Right cardiac atrium (tissue), 5 donors: ENCODE data around the gene KCNK10. TPM values are rescaled to one million over a fixed set of nuclear protein-coding genes. Genes with fewer than 3 reads are reported as not detected.

ENCODE experiments used
- ATAC-seq, 2 donors: fragments of 200-7000 bp; cut with Tn5 transposase; one replicate each; pipeline versions ENCODE4 v1.8.0 to v1.9.1; 2020; ENCODE audit warnings: moderate library complexity in 2 of 2, mild to moderate bottlenecking in 1 of 2
- DNase-seq, 3 donors: peaks; one replicate each; pipeline ENCODE4 v3.0.0-alpha.2; 2020
- H3K27ac ChIP-seq: one replicate; pipeline ENCODE4 v1.5.1; 2013; ENCODE audit warnings: mild to moderate bottlenecking, low read length, control low read depth, moderate library complexity
- H3K27me3 ChIP-seq: one replicate; pipeline ENCODE4 v1.6.1; 2013; ENCODE audit not compliant: control insufficient read depth, insufficient read depth
- H3K4me1 ChIP-seq: one replicate; pipeline ENCODE4 v1.6.1; 2013; ENCODE audit warnings: low read length; ENCODE audit not compliant: control insufficient read depth, insufficient read depth
- H3K4me3 ChIP-seq: one replicate; pipeline ENCODE4 v1.5.1; 2013; ENCODE audit warnings: low read length, control low read depth
- H3K9me3 ChIP-seq: one replicate; pipeline ENCODE4 v1.6.1; 2013; ENCODE audit warnings: low read length; ENCODE audit not compliant: control insufficient read depth
- WGBS: extraction: QIAGEN DNeasy Blood & Tissue Kit; methylation state at CpG from one replicate; pipeline ENCODE4 v1.1.7; 2013; 5-methylcytosine and 5-hydroxymethylcytosine counted together
- intact Hi-C, 4 donors: fragments of 100-400 bp; cut with DNase I; formaldehyde crosslinking; loops; one replicate each; pipeline versions ENCODE4 v1.11.0 to v1.14.0; 2022 to 2023
- polyA plus RNA-seq: library from polyadenylated mRNA; stranded (reverse); fragments of 200-250 nt; gene quantifications from one replicate; pipeline ENCODE4 v1.2.3, GENCODE V29; 2013
- total RNA-seq, 4 donors: library from RNA; stranded (reverse); fragmentation: NEBNext Ultra II Directional; extraction: Animal tissue kit (Norgen Biotek cat#: 25700); gene quantifications; one replicate each; pipeline ENCODE4 v1.2.1, GENCODE V29; 2021
- donor health status: healthy with polysubstance abuse.
- donor health status: DM: no; HTN: yes; CAD: no.
- donor health status: DM: no; HTN: no; CAD: no.
- donor health status: DM: no; HTN: yes; CAD: no; lungs with severe emphysema.
- donor health status: DM: yes; HTN: yes; CAD: no.

Gene KCNK10
- total and polyA plus RNA-seq, 5 donors, result not detected

- no peak overlapping the region for H3K27ac ChIP-seq
- H3K4me3 ChIP-seq, result no peak overlapping the region
- WGBS, result 52% methylated on average over 4 of the region's 4 CpGs
- DNase-seq, result no peak
- no peak for ATAC-seq
- H3K27me3 ChIP-seq, result no peaks in the 10 kb centered on the region
- intact Hi-C loops, result no loop called here
- H3K4me1 ChIP-seq, result no peaks in the 10 kb centered on the region
- H3K9me3 ChIP-seq, result no peaks in the 10 kb centered on the region
Observed at GRCh38 chr14:88296351-88296750, 26.7 kb downstream of the KCNK10 start.

GRCh38 chr14:88289996-88290395, 33.1 kb downstream of the KCNK10 start:
- H3K27ac ChIP-seq, result no peak overlapping the region
- no peaks in the 10 kb centered on the region for H3K4me1 ChIP-seq
- peaks cover 3% of the 10 kb centered on the region for H3K9me3 ChIP-seq
- H3K4me3 ChIP-seq, result no peak overlapping the region
- WGBS, result 82% methylated on average over 3 of the region's 3 CpGs
- no peaks in the 10 kb centered on the region for H3K27me3 ChIP-seq
- intact Hi-C loops, result no loop called here
- DNase-seq (no peak), ATAC-seq (no peak)

- DNase-seq (no peak), ATAC-seq (no peak)
- intact Hi-C loops, result no loop called here
- H3K4me3 ChIP-seq, result no peak overlapping the region
- H3K27ac ChIP-seq, result no peak overlapping the region
- H3K4me1 ChIP-seq, result no peaks in the 10 kb centered on the region
- no peaks in the 10 kb centered on the region for H3K27me3 ChIP-seq
- peaks cover 3% of the 10 kb centered on the region for H3K9me3 ChIP-seq
Observed at GRCh38 chr14:88289234-88289633, 33.8 kb downstream of the KCNK10 start.

- Histone ChIP-seq H3K4me3 (no peak overlapping the region), H3K9me3 (peaks cover 3% of the 10 kb centered on the region), H3K27me3 (no peaks in the 10 kb centered on the region), H3K4me1 (no peaks in the 10 kb centered on the region), H3K27ac (no peak overlapping the region)
- DNase-seq (no peak), ATAC-seq (no peak)
- WGBS, result 65% methylated on average over 1 of the region's 1 CpG
- intact Hi-C loops, result no loop called here
Observed at GRCh38 chr14:88286309-88286708, 36.8 kb downstream of the KCNK10 start.

- ATAC-seq, result no peak
- WGBS, result 77% methylated on average over 3 of the region's 3 CpGs
- intact Hi-C loops, result no loop called here
- H3K27ac ChIP-seq, result no peak overlapping the region
- H3K4me3 ChIP-seq, result no peak overlapping the region
- no peaks in the 10 kb centered on the region for H3K4me1 ChIP-seq
- no peaks in the 10 kb centered on the region for H3K27me3 ChIP-seq
- DNase-seq, result no peak
- peaks cover 3% of the 10 kb centered on the region for H3K9me3 ChIP-seq
Observed at GRCh38 chr14:88281447-88281846, 41.6 kb downstream of the KCNK10 start.

- H3K27ac ChIP-seq, result no peak overlapping the region
- no peak overlapping the region for H3K4me3 ChIP-seq
- WGBS, result 72% methylated on average over 3 of the region's 3 CpGs
- no peaks in the 10 kb centered on the region for H3K27me3 ChIP-seq
- H3K4me1 ChIP-seq, result no peaks in the 10 kb centered on the region
- DNase-seq (no peak), ATAC-seq (no peak)
- intact Hi-C loops, result no loop called here
- no peaks in the 10 kb centered on the region for H3K9me3 ChIP-seq
Observed at GRCh38 chr14:88276923-88277596, 46.0 kb downstream of the KCNK10 start.

GRCh38 chr14:88272390-88273269, 50.4 kb downstream of the KCNK10 start:
- Histone ChIP-seq H3K9me3 (no peaks in the 10 kb centered on the region), H3K4me1 (no peaks in the 10 kb centered on the region), H3K27ac (no peak overlapping the region), H3K4me3 (no peak overlapping the region), H3K27me3 (no peaks in the 10 kb centered on the region)
- ATAC-seq (no peak), DNase-seq (no peak)
- WGBS, result 79% methylated on average over 10 of the region's 10 CpGs
- intact Hi-C loops, result no loop called here

GRCh38 chr14:88271205-88271604, 51.9 kb downstream of the KCNK10 start:
- 78% methylated on average over 2 of the region's 2 CpGs for WGBS
- ATAC-seq (no peak), DNase-seq (no peak)
- Histone ChIP-seq H3K4me3 (no peak overlapping the region), H3K9me3 (no peaks in the 10 kb centered on the region), H3K27me3 (no peaks in the 10 kb centered on the region), H3K4me1 (no peaks in the 10 kb centered on the region), H3K27ac (no peak overlapping the region)
- intact Hi-C loops, result no loop called here

- Histone ChIP-seq H3K27ac (no peak overlapping the region), H3K4me3 (no peak overlapping the region), H3K4me1 (no peaks in the 10 kb centered on the region), H3K27me3 (no peaks in the 10 kb centered on the region), H3K9me3 (no peaks in the 10 kb centered on the region)
- intact Hi-C loops, result no loop called here
- ATAC-seq (no peak), DNase-seq (no peak)
- 56% methylated on average over 6 of the region's 6 CpGs for WGBS
Observed at GRCh38 chr14:88270776-88271175, 52.3 kb downstream of the KCNK10 start.

- WGBS, result 52% methylated on average over 12 of the region's 12 CpGs
Observed at GRCh38 chr14:88269806-88270420, 53.2 kb downstream of the KCNK10 start.

GRCh38 chr14:88266474-88266873, 56.6 kb downstream of the KCNK10 start:
- no peaks in the 10 kb centered on the region for H3K4me1 ChIP-seq
- WGBS, result 83% methylated on average over 2 of the region's 2 CpGs
- DNase-seq, result no peak
- intact Hi-C loops, result no loop called here
- no peak overlapping the region for H3K27ac ChIP-seq
- no peaks in the 10 kb centered on the region for H3K9me3 ChIP-seq
- no peak overlapping the region for H3K4me3 ChIP-seq
- no peaks in the 10 kb centered on the region for H3K27me3 ChIP-seq
- ATAC-seq, result no peak

More at GRCh38 chr14:88269806-88270420, 53.2 kb downstream of the KCNK10 start:
- no peaks in the 10 kb centered on the region for H3K4me1 ChIP-seq
- DNase-seq (no peak), ATAC-seq (no peak)
- intact Hi-C loops, result no loop called here
- no peak overlapping the region for H3K27ac ChIP-seq
- no peaks in the 10 kb centered on the region for H3K9me3 ChIP-seq
- H3K4me3 ChIP-seq, result no peak overlapping the region
- H3K27me3 ChIP-seq, result no peaks in the 10 kb centered on the region
